AG09309 (cell line): ENCODE measurements around the gene TAF8.

Experiments
- DNase-seq: peaks from one replicate; pipeline ENCODE4 v3.0.0-alpha.2; 2010; ENCODE audit warnings: low read depth
- H3K4me3 ChIP-seq: 2 replicates; pipeline ENCODE4 v1.5.1; 2011; ENCODE audit warnings: mild to moderate bottlenecking, low read depth, low read length, moderate library complexity; ENCODE audit not compliant: control insufficient read depth
- CTCF ChIP-seq: IDR thresholded peaks from 2 replicates; pipeline ENCODE4 v1.5.1; 2011; ENCODE audit warnings: mild to moderate bottlenecking, low read depth, low read length, inconsistent platforms; ENCODE audit not compliant: insufficient read depth, control insufficient read depth; ENCODE audit errors: missing control alignments

The TAF8 gene

GRCh38 chr6:42118162-42119001, 68.1 kb downstream of the TAF8 start:
- no peak overlapping the region for H3K4me3 ChIP-seq
- no peak for DNase-seq
- no peak for TF ChIP-seq CTCF

GRCh38 chr6:42120895-42121865, 70.9 kb downstream of the TAF8 start:
- DNase-seq = no peak

GRCh38 chr6:42123379-42124103, 73.2 kb downstream of the TAF8 start:
- no peak for DNase-seq
- H3K4me3 ChIP-seq = no peak overlapping the region
- TF ChIP-seq CTCF = no peak

More at GRCh38 chr6:42120895-42121865, 70.9 kb downstream of the TAF8 start:
- no peak overlapping the region for H3K4me3 ChIP-seq
- TF ChIP-seq CTCF = no peak

- no peak overlapping the region for H3K4me3 ChIP-seq
- no peak for TF ChIP-seq CTCF
- no peak for DNase-seq
Observed at GRCh38 chr6:42124223-42124836, 74.0 kb downstream of the TAF8 start.

- no peak for TF ChIP-seq CTCF
- DNase-seq = no peak
- no peak overlapping the region for H3K4me3 ChIP-seq
Observed at GRCh38 chr6:42125231-42125630, 74.9 kb downstream of the TAF8 start.

GRCh38 chr6:42125663-42126062, 75.3 kb downstream of the TAF8 start:
- DNase-seq = no peak
- no peak overlapping the region for H3K4me3 ChIP-seq
- no peak for TF ChIP-seq CTCF
